ENCODE results near the gene DAND5.

GRCh38 chr19:12985049-12985776 is 15.8 kb downstream of the DAND5 start:
- no peak for TF ChIP-seq CTCF (IDR thresholded peaks at IDR 0.05)
- no peak for TF ChIP-seq EP300 (IDR thresholded peaks at IDR 0.05)

Data from sigmoid colon (tissue), 4 donors.